Measurements from ENCODE around the gene IL36RN. TPM values are rescaled to one million over a fixed set of nuclear protein-coding genes. Genes with fewer than 3 reads are reported as not detected.

The IL36RN gene
- total and polyA plus RNA-seq, 2 of the 13 experiments (the other 11 are each of a cell fraction or from before 2014, with no cell fraction given), result not detected

DNA sequence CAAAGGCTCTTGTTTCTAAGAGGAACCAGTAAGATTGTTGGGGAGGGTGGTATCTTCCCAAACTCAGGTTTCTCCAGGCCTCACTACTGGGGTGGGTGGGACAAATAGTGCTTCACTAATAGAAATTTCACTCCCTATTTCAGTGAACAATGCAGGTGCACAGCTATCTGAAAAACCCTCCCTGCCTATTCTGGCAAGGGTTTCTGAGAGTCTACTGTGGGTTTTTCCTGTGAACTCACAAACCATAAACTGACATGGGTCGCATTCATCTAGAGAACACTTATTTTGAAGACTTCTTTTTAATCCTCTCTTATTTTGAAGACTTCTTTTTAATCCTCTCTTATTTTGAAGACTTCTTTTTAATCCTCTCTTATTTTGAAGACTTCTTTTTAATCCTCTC is 49.4 kb upstream of the IL36RN start (continued):
- TF ChIP-seq, protein P1, sequence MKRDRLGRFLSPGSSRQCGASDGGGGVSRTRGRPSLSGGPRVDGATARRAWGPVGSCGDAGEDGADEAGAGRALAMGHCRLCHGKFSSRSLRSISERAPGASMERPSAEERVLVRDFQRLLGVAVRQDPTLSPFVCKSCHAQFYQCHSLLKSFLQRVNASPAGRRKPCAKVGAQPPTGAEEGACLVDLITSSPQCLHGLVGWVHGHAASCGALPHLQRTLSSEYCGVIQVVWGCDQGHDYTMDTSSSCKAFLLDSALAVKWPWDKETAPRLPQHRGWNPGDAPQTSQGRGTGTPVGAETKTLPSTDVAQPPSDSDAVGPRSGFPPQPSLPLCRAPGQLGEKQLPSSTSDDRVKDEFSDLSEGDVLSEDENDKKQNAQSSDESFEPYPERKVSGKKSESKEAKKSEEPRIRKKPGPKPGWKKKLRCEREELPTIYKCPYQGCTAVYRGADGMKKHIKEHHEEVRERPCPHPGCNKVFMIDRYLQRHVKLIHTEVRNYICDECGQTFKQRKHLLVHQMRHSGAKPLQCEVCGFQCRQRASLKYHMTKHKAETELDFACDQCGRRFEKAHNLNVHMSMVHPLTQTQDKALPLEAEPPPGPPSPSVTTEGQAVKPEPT (CRISPR knock-in tag; IDR thresholded peaks at IDR 0.05; ENCODE audit: low read depth), result no peak
- TF ChIP-seq, protein P2, sequence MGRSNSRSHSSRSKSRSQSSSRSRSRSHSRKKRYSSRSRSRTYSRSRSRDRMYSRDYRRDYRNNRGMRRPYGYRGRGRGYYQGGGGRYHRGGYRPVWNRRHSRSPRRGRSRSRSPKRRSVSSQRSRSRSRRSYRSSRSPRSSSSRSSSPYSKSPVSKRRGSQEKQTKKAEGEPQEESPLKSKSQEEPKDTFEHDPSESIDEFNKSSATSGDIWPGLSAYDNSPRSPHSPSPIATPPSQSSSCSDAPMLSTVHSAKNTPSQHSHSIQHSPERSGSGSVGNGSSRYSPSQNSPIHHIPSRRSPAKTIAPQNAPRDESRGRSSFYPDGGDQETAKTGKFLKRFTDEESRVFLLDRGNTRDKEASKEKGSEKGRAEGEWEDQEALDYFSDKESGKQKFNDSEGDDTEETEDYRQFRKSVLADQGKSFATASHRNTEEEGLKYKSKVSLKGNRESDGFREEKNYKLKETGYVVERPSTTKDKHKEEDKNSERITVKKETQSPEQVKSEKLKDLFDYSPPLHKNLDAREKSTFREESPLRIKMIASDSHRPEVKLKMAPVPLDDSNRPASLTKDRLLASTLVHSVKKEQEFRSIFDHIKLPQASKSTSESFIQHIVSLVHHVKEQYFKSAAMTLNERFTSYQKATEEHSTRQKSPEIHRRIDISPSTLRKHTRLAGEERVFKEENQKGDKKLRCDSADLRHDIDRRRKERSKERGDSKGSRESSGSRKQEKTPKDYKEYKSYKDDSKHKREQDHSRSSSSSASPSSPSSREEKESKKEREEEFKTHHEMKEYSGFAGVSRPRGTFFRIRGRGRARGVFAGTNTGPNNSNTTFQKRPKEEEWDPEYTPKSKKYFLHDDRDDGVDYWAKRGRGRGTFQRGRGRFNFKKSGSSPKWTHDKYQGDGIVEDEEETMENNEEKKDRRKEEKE (IDR thresholded peaks at IDR 0.05), result no peak
- TF ChIP-seq ZFP41 (CRISPR knock-in tag; IDR thresholded peaks at IDR 0.05; ENCODE audit: borderline replicate concordance) (no peak), ZMYM2 (CRISPR knock-in tag; IDR thresholded peaks at IDR 0.05) (no peak), WIZ (CRISPR knock-in tag; IDR thresholded peaks at IDR 0.05) (no peak), ZBTB38 (CRISPR knock-in tag; IDR thresholded peaks at IDR 0.05) (no peak)

DNA sequence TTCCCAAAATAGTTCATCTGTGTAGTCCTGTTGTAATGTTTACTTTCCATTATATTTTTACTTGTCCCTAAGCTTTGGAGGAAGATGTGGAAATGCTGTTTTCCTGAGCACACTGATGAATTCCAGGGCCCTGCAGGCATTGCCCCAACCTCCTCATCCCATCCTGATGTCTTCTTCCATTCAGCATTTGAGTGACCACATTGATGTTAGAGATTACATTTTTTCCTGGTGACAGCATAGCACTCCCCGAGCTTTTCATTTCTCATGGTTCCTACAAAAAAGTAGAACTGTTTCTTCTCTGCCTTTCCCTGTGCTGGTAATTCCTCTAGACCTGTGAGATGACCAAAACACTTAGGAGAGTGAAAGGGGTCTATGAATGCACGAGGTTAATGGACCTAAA is 48.9 kb upstream of the IL36RN start:
- H3K4me2 ChIP-seq (ENCODE audit: low read depth, low read length), result no peak overlapping the region
- DNase-seq (ENCODE audit: low spot score) (no peak), ATAC-seq (no peak), FAIRE-seq (no peak)
- H3K79me2 ChIP-seq (ENCODE audit: insufficient read depth, low read length), result no peaks in the 10 kb centered on the region
- ChIA-PET POLR2A (no interaction called here), CTCF (ENCODE audit: low intra/inter-chr PET ratio, low total read pairs) (no interaction called here)
- H3K4me1 ChIP-seq (ENCODE audit: insufficient read depth, low read length), result no peaks in the 10 kb centered on the region
- no peak for TF ChIP-seq ZNF343 (CRISPR knock-in tag; IDR thresholded peaks at IDR 0.05)
- TF ChIP-seq, protein P3, sequence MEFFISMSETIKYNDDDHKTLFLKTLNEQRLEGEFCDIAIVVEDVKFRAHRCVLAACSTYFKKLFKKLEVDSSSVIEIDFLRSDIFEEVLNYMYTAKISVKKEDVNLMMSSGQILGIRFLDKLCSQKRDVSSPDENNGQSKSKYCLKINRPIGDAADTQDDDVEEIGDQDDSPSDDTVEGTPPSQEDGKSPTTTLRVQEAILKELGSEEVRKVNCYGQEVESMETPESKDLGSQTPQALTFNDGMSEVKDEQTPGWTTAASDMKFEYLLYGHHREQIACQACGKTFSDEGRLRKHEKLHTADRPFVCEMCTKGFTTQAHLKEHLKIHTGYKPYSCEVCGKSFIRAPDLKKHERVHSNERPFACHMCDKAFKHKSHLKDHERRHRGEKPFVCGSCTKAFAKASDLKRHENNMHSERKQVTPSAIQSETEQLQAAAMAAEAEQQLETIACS (CRISPR knock-in tag; IDR thresholded peaks at IDR 0.05), result no peak
- TF ChIP-seq, protein P4, sequence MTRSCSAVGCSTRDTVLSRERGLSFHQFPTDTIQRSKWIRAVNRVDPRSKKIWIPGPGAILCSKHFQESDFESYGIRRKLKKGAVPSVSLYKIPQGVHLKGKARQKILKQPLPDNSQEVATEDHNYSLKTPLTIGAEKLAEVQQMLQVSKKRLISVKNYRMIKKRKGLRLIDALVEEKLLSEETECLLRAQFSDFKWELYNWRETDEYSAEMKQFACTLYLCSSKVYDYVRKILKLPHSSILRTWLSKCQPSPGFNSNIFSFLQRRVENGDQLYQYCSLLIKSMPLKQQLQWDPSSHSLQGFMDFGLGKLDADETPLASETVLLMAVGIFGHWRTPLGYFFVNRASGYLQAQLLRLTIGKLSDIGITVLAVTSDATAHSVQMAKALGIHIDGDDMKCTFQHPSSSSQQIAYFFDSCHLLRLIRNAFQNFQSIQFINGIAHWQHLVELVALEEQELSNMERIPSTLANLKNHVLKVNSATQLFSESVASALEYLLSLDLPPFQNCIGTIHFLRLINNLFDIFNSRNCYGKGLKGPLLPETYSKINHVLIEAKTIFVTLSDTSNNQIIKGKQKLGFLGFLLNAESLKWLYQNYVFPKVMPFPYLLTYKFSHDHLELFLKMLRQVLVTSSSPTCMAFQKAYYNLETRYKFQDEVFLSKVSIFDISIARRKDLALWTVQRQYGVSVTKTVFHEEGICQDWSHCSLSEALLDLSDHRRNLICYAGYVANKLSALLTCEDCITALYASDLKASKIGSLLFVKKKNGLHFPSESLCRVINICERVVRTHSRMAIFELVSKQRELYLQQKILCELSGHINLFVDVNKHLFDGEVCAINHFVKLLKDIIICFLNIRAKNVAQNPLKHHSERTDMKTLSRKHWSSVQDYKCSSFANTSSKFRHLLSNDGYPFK (CRISPR knock-in tag; IDR thresholded peaks at IDR 0.05; ENCODE audit: borderline replicate concordance), result no peak
- no peak for TF ChIP-seq SAFB2 (CRISPR knock-in tag; IDR thresholded peaks at IDR 0.05; ENCODE audit: borderline replicate concordance, low read depth)
- no peak for TF ChIP-seq HOXA9 (CRISPR knock-in tag; IDR thresholded peaks at IDR 0.05; ENCODE audit: borderline replicate concordance)
- no peak for TF ChIP-seq CHD4 (IDR thresholded peaks at IDR 0.05; ENCODE audit: borderline replicate concordance, low read length)
- TF ChIP-seq SPEN (CRISPR knock-in tag; IDR thresholded peaks at IDR 0.05; ENCODE audit: low read depth), result no peak
- no peak for TF ChIP-seq ZMYM3 (CRISPR knock-in tag; IDR thresholded peaks at IDR 0.05)
- peaks cover 1 to 9% of the 10 kb centered on the region in 2 experiments; a peak in 4 of 5 replicates for H3K27me3 ChIP-seq (ENCODE audit: control insufficient read depth in 1 of 2, insufficient read depth in 2 of 2, low read length in 2 of 2)
- no peaks in the 10 kb centered on the region for H3K36me3 ChIP-seq (replicated peaks in 1 of 2; ENCODE audit: control insufficient read depth in 1 of 2, insufficient read depth in 2 of 2, low read length in 2 of 2)
- H3K9me3 ChIP-seq (ENCODE audit: low read length), result no peaks in the 10 kb centered on the region
- no peak overlapping the region for H3K4me3 ChIP-seq (replicated peaks in 1 of 3; ENCODE audit: insufficient read depth in 1 of 3, low read depth in 2 of 3, low read length in 3 of 3)
- no peak overlapping the region for H2AFZ ChIP-seq (ENCODE audit: low read length)
- WGBS (ENCODE audit: low lambda C conversion rate), result 0% methylated on average over 2 of the region's 2 CpGs
- no peak overlapping the region for H3K9ac ChIP-seq (ENCODE audit: insufficient read depth, low read depth, low read length)
- intact Hi-C loops (cut with micrococcal nuclease; ENCODE audit: unreplicated experiment) (no loop called here), in situ Hi-C loops (cut with HindIII; ENCODE audit: extremely low pct_ligation_motif_present, low pct_unique_long_range_greater_than_20kb) (no loop called here)
- H4K20me1 ChIP-seq (ENCODE audit: insufficient read depth, low read length), result no peaks in the 10 kb centered on the region
- no TSS peak for BruUV-seq (replicated peaks)
- H3K27ac ChIP-seq (ENCODE audit: extremely low read length, insufficient read depth, low read length), result no peak overlapping the region

All from HepG2 (cell line).